HEK293 (cell line): ENCODE results near the gene RBMS3.
A peak's percentile ranks its signal among the peaks of the same experiment; 100 is the strongest.

Experiments
- CTCF ChIA-PET: fragments of 350-600 bp; formaldehyde crosslinking; extraction: SDS; loops from one replicate; lab custom pipeline; 2021; ENCODE audit warnings: antibody characterized with exemption; lab: Yijun Ruan, JAX
- POLR2A ChIA-PET: fragments of 300-600 bp; formaldehyde crosslinking; extraction: SDS; loops from one replicate; lab custom pipeline; 2020; ENCODE audit warnings: antibody characterized with exemption, inconsistent platforms; lab: Yijun Ruan, JAX
- H3K27ac ChIP-seq: fragments of 200-500 bp; sonication (Bioruptor generic); 2 replicates; pipeline ENCODE4 v1.5.1; 2014; ENCODE audit warnings: low read depth, low read length, control low read depth, inconsistent platforms; ENCODE audit errors: extremely low read depth
- H3K36me3 ChIP-seq, 2 experiments: fragments of 200-500 bp in 1 of 2; sonication (Bioruptor generic) in 1 of 2; 1 replicate in 1 of 2; 2 replicates in 1 of 2; pipeline ENCODE4 v1.5.1; 2014 to 2017; ENCODE audit warnings: inconsistent platforms in 2 of 2, low read length in 2 of 2; ENCODE audit not compliant: control insufficient read depth in 2 of 2, insufficient read depth in 1 of 2
- H3K4me1 ChIP-seq: fragments of 200-500 bp; sonication (Bioruptor generic); 2 replicates; pipeline ENCODE4 v1.5.1; 2014; ENCODE audit warnings: mild to moderate bottlenecking, low read length, inconsistent platforms; ENCODE audit not compliant: control insufficient read depth, insufficient read depth
- H3K4me3 ChIP-seq: 2 replicates; pipeline ENCODE4 v1.5.1; 2011; ENCODE audit warnings: low read depth, mild to moderate bottlenecking, control low read depth, low read length, moderate library complexity
- H3K9me3 ChIP-seq: fragments of 200-500 bp; sonication (Bioruptor generic); 2 replicates; pipeline ENCODE4 v1.5.1; 2014; ENCODE audit warnings: low read depth, low read length, inconsistent platforms; ENCODE audit not compliant: control insufficient read depth, insufficient read depth
- GLIS1 ChIP-seq: fragments of 450-650 bp; formaldehyde crosslinking; IDR thresholded peaks from 2 replicates; pipeline ENCODE4 v1.5.1; 2016; ENCODE audit warnings: missing biosample characterization, missing genetic modification characterization
- HOXD13 ChIP-seq: sonication (generic); formaldehyde crosslinking; IDR thresholded peaks from 2 replicates; pipeline ENCODE4 v1.8.0; 2022; ENCODE audit warnings: missing genetic modification reagents, borderline replicate concordance
- OSR2 ChIP-seq: fragments of 450-650 bp; formaldehyde crosslinking; IDR thresholded peaks from 2 replicates; pipeline ENCODE4 v1.5.1; 2016; ENCODE audit warnings: missing biosample characterization, missing genetic modification characterization
- OVOL3 ChIP-seq: fragments of 450-650 bp; formaldehyde crosslinking; IDR thresholded peaks from 2 replicates; pipeline ENCODE4 v1.5.1; 2016; ENCODE audit warnings: missing biosample characterization, missing genetic modification characterization
- PBX3 ChIP-seq: sonication (generic); formaldehyde crosslinking; IDR thresholded peaks from 2 replicates; pipeline ENCODE4 v1.8.1; 2022; ENCODE audit warnings: mild to moderate bottlenecking, moderate library complexity, missing genetic modification reagents
- REPIN1 ChIP-seq: fragments of 450-650 bp; formaldehyde crosslinking; IDR thresholded peaks from 2 replicates; pipeline ENCODE4 v1.5.1; 2017; ENCODE audit warnings: missing biosample characterization, missing genetic modification characterization, low read depth
- ZBTB8A ChIP-seq: fragments of 450-650 bp; formaldehyde crosslinking; IDR thresholded peaks from 2 replicates; pipeline ENCODE4 v1.5.1; 2016; ENCODE audit warnings: missing biosample characterization, missing genetic modification characterization
- ZNF140 ChIP-seq: fragments of 450-650 bp; formaldehyde crosslinking; IDR thresholded peaks from 2 replicates; pipeline ENCODE4 v1.5.1; 2016; ENCODE audit warnings: missing biosample characterization, missing genetic modification characterization
- ZNF184 ChIP-seq: fragments of 450-650 bp; IDR thresholded peaks from 2 replicates; pipeline ENCODE4 v1.5.1; 2018; ENCODE audit warnings: missing biosample characterization, mild to moderate bottlenecking, missing genetic modification characterization
- ZNF248 ChIP-seq: fragments of 450-650 bp; formaldehyde crosslinking; IDR thresholded peaks from 2 replicates; pipeline ENCODE4 v1.5.1; 2017; ENCODE audit warnings: missing biosample characterization, missing genetic modification characterization
- ZNF266 ChIP-seq: fragments of 450-650 bp; formaldehyde crosslinking; IDR thresholded peaks from 2 replicates; pipeline ENCODE4 v1.5.1; 2016; ENCODE audit warnings: missing biosample characterization, missing genetic modification characterization, low read depth
- ZNF280D ChIP-seq: fragments of 450-650 bp; formaldehyde crosslinking; IDR thresholded peaks from 2 replicates; pipeline ENCODE4 v1.5.1; 2016; ENCODE audit warnings: missing biosample characterization, missing genetic modification characterization
- ZNF423 ChIP-seq: fragments of 450-650 bp; formaldehyde crosslinking; IDR thresholded peaks from 2 replicates; pipeline ENCODE4 v1.5.1; 2016; ENCODE audit warnings: missing biosample characterization, missing genetic modification characterization
- ZNF514 ChIP-seq: fragments of 450-650 bp; formaldehyde crosslinking; IDR thresholded peaks from 2 replicates; pipeline ENCODE4 v1.5.1; 2016; ENCODE audit warnings: missing biosample characterization, missing genetic modification characterization
- ZNF518A ChIP-seq: fragments of 450-650 bp; formaldehyde crosslinking; conservative IDR thresholded peaks from 2 replicates; pipeline ENCODE4 v1.5.1; 2016; ENCODE audit warnings: low read depth, missing biosample characterization, missing genetic modification characterization
- ZNF549 ChIP-seq: fragments of 450-650 bp; IDR thresholded peaks from 2 replicates; pipeline ENCODE4 v1.5.1; 2018; ENCODE audit warnings: missing biosample characterization, missing genetic modification characterization, mild to moderate bottlenecking, inconsistent platforms, moderate library complexity
- ZNF555 ChIP-seq: fragments of 450-650 bp; formaldehyde crosslinking; conservative IDR thresholded peaks from 2 replicates; pipeline ENCODE4 v1.5.1; 2017; ENCODE audit warnings: missing biosample characterization, mild to moderate bottlenecking, missing genetic modification characterization, inconsistent platforms
- ZNF658 ChIP-seq: fragments of 450-650 bp; formaldehyde crosslinking; IDR thresholded peaks from 2 replicates; pipeline ENCODE4; 2016; ENCODE audit warnings: missing biosample characterization, missing genetic modification characterization
- ZNF670 ChIP-seq: fragments of 450-650 bp; formaldehyde crosslinking; IDR thresholded peaks from 2 replicates; pipeline ENCODE4 v1.5.1; 2016; ENCODE audit warnings: missing biosample characterization, missing genetic modification characterization, low read depth
- ZNF677 ChIP-seq: fragments of 450-650 bp; IDR thresholded peaks from 2 replicates; pipeline ENCODE4 v1.5.0; 2018; ENCODE audit warnings: missing biosample characterization, mild to moderate bottlenecking, missing genetic modification characterization, moderate library complexity
- ZSCAN23 ChIP-seq: fragments of 450-650 bp; formaldehyde crosslinking; IDR thresholded peaks from 2 replicates; pipeline ENCODE4 v1.5.1; 2016; ENCODE audit warnings: missing biosample characterization, missing genetic modification characterization
- ZXDB ChIP-seq: fragments of 450-650 bp; formaldehyde crosslinking; IDR thresholded peaks from 2 replicates; pipeline ENCODE4 v1.5.1; 2016; ENCODE audit warnings: missing biosample characterization, missing genetic modification characterization

The RBMS3 gene

GRCh38 chr3:29385046-29385830 is 104.4 kb downstream of the RBMS3 start:
- H3K27ac ChIP-seq, result no peak overlapping the region
- no peak overlapping the region for H3K4me3 ChIP-seq
- ChIA-PET CTCF (no interaction called here), POLR2A (no interaction called here)
- no peaks in the 10 kb centered on the region for H3K9me3 ChIP-seq
- H3K36me3 ChIP-seq, result no peaks in the 10 kb centered on the region
- H3K4me1 ChIP-seq, result peaks cover 5% of the 10 kb centered on the region; the same call in 1 of the 2 replicates
- TF ChIP-seq OVOL3 (tag by site-specific recombination) (no peak), ZNF658 (tag by site-specific recombination) (no peak), PBX3 (no peak), ZNF518A (no peak)
- TF ChIP-seq, all 188 proteins: peak for 0

GRCh38 chr3:29389362-29389761 is 108.5 kb downstream of the RBMS3 start:
- no peak overlapping the region for H3K27ac ChIP-seq
- ChIA-PET POLR2A (no interaction called here), CTCF (interaction anchor here (0.7 kb wide), 1 partner anchor 173 kb away, joined by 3 read pairs; no protein-coding TSS in a partner anchor)
- H3K4me3 ChIP-seq, result no peak overlapping the region
- no peaks in the 10 kb centered on the region for H3K36me3 ChIP-seq
- no peaks in the 10 kb centered on the region for H3K9me3 ChIP-seq
- no peak for TF ChIP-seq ZNF555
- TF ChIP-seq ZNF423 (tag by site-specific recombination), result no peak
- no peak for TF ChIP-seq ZNF248
- no peak for TF ChIP-seq OSR2
- TF ChIP-seq ZNF549, result peak; percentile 60; the same call in 1 of the 2 replicates
- H3K4me1 ChIP-seq, result peaks cover 9% of the 10 kb centered on the region

GRCh38 chr3:29392625-29393388 is 111.9 kb downstream of the RBMS3 start:
- CTCF ChIA-PET, result no interaction called here
- H3K9me3 ChIP-seq, result no peaks in the 10 kb centered on the region
- TF ChIP-seq GLIS1 (tag by site-specific recombination) (no peak), ZSCAN23 (tag by site-specific recombination) (no peak), REPIN1 (tag by site-specific recombination) (no peak), ZXDB (no peak), ZNF184 (tag by site-specific recombination) (no peak), ZBTB8A (tag by site-specific recombination) (no peak), ZNF670 (tag by site-specific recombination) (no peak), ZNF280D (tag by site-specific recombination) (no peak), ZNF677 (tag by site-specific recombination) (no peak), ZNF514 (tag by site-specific recombination) (no peak), HOXD13 (CRISPR knock-in tag) (no peak), ZNF140 (no peak), ZNF266 (no peak)

More at GRCh38 chr3:29392625-29393388, 111.9 kb downstream of the RBMS3 start:
- POLR2A ChIA-PET, result no interaction called here
- H3K36me3 ChIP-seq, result no peaks in the 10 kb centered on the region
- no peak overlapping the region for H3K4me3 ChIP-seq
- peaks cover 9% of the 10 kb centered on the region for H3K4me1 ChIP-seq
- no peak overlapping the region for H3K27ac ChIP-seq
